Activated CD4-positive, CD25-positive, alpha-beta regulatory T cell treated with anti-CD3 and anti-CD28 coated beads, Interleukin-2, amount 50 U/mL, for 24 hours (primary cell): ENCODE data around the gene GSE1.

ENCODE experiments used
- ATAC-seq, 2 donors: fragments of 150-1000 bp; cut with Tn5 transposase; one replicate each; pipeline ENCODE4 v1.10.0; 2021; ENCODE audit warnings: mild to moderate bottlenecking in 1 of 2, moderate library complexity in 1 of 2

Gene GSE1

GRCh38 chr16:85662976-85663830, 50.1 kb downstream of the GSE1 start:
- ATAC-seq = no peak

GRCh38 chr16:85663891-85664321, 50.8 kb downstream of the GSE1 start:
- no peak for ATAC-seq

GRCh38 chr16:85664580-85665372, 51.7 kb downstream of the GSE1 start:
- no peak for ATAC-seq

- ATAC-seq = no peak
These were observed 52.2 kb downstream of the GSE1 start for GRCh38 chr16:85665373-85665740.

GRCh38 chr16:85665929-85666328, 52.8 kb downstream of the GSE1 start:
- ATAC-seq = no peak

GRCh38 chr16:85667261-85667660, 54.1 kb downstream of the GSE1 start:
- no peak for ATAC-seq

GRCh38 chr16:85667841-85668413, 54.8 kb downstream of the GSE1 start:
- ATAC-seq = no peak

GRCh38 chr16:85668676-85669424, 55.7 kb downstream of the GSE1 start:
- no peak for ATAC-seq

- no peak for ATAC-seq
These were observed 57.7 kb downstream of the GSE1 start for GRCh38 chr16:85670840-85671239.

- no peak for ATAC-seq
These were observed 60.7 kb downstream of the GSE1 start for GRCh38 chr16:85673529-85674417.

- no peak for ATAC-seq
These were observed 61.3 kb downstream of the GSE1 start for GRCh38 chr16:85674418-85674755.

- ATAC-seq = peak; percentile 9 to 65
These were observed 61.7 kb downstream of the GSE1 start for GRCh38 chr16:85674828-85675227.

- ATAC-seq = peak in 1 of 2 donors; percentile 6
These were observed 62.2 kb downstream of the GSE1 start for GRCh38 chr16:85675251-85675874.

GRCh38 chr16:85676466-85676865, 63.3 kb downstream of the GSE1 start:
- no peak for ATAC-seq

- no peak for ATAC-seq
These were observed 64.4 kb downstream of the GSE1 start for GRCh38 chr16:85677383-85677967.

GRCh38 chr16:85678016-85678415, 64.9 kb downstream of the GSE1 start:
- no peak for ATAC-seq

GRCh38 chr16:85678821-85679220, 65.7 kb downstream of the GSE1 start:
- ATAC-seq = no peak

- ATAC-seq = no peak
These were observed 66.7 kb downstream of the GSE1 start for GRCh38 chr16:85679870-85680269.

GRCh38 chr16:85680352-85680944, 67.3 kb downstream of the GSE1 start:
- ATAC-seq = no peak

GRCh38 chr16:85681255-85681654, 68.1 kb downstream of the GSE1 start:
- ATAC-seq = no peak

- no peak for ATAC-seq
These were observed 69.4 kb downstream of the GSE1 start for GRCh38 chr16:85682516-85682915.
